Stomach smooth muscle (tissue), 2 donors: ENCODE data around the gene CYP46A1.

Experiments
- H3K27ac ChIP-seq: one replicate; pipeline ENCODE4 v1.7.0; 2013; ENCODE audit warnings: mild to moderate bottlenecking, low read length, inconsistent platforms
- H3K27me3 ChIP-seq, 2 donors: one replicate each; pipeline ENCODE4 v1.7.0; 2013; ENCODE audit warnings: low read length in 2 of 2; ENCODE audit not compliant: insufficient read depth in 2 of 2, control insufficient read depth in 1 of 2
- H3K36me3 ChIP-seq, 2 donors: one replicate each; pipeline ENCODE4 v1.7.0; 2013; ENCODE audit warnings: low read length in 2 of 2; ENCODE audit not compliant: control insufficient read depth in 2 of 2, insufficient read depth in 2 of 2
- H3K4me1 ChIP-seq: one replicate; pipeline ENCODE4 v1.7.0; 2013; ENCODE audit warnings: low read length; ENCODE audit not compliant: control insufficient read depth, insufficient read depth
- H3K4me3 ChIP-seq, 2 donors: one replicate each; pipeline ENCODE4 v1.7.0; 2013; ENCODE audit warnings: low read length in 2 of 2
- H3K9ac ChIP-seq, 2 donors: one replicate each; pipeline ENCODE4 v1.7.0; 2013; ENCODE audit warnings: low read length in 2 of 2, mild to moderate bottlenecking in 1 of 2
- H3K9me3 ChIP-seq, 2 donors: one replicate each; pipeline ENCODE4 v1.7.0; 2013; ENCODE audit warnings: low read length in 2 of 2; ENCODE audit not compliant: control insufficient read depth in 2 of 2
- donor health status: healthy.
- donor health status: Pancreatic carcinoma.

Gene CYP46A1

DNA sequence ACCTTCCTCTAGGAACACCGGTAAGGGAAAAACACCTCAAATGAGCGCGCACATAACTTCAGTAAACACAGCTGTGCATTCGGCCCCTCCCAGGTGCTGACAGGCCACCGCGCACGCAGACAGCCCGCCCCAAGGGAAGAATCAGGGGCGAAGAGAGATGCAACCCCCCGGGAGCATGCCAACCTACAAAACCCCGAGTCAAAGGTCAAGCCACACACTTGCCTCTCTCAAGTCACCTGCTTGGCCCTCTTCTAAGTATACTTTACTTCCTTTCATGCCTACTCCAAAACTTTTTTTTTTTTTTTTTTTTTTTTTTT lies 2.3 kb upstream of the CYP46A1 start:
- Histone ChIP-seq H3K27me3 (peaks cover 2 to 3% of the 10 kb centered on the region in 2 donors), H3K9me3 (peaks cover 3 to 14% of the 10 kb centered on the region in 2 donors), H3K4me3 (no peak overlapping the region), H3K27ac (no peak overlapping the region), H3K4me1 (peaks cover 15% of the 10 kb centered on the region), H3K36me3 (no peaks in the 10 kb centered on the region), H3K9ac (no peak overlapping the region)

- Histone ChIP-seq H3K36me3 (no peaks in the 10 kb centered on the region), H3K9ac (peak overlapping the region; percentile 79), H3K4me3 (peak overlapping the region; percentile 87 to 88)
These were observed 1.1 kb upstream of the CYP46A1 start for GRCh38 chr14:99682809-99683618.

GRCh38 chr14:99684410-99684934 lies 374 bp downstream of the CYP46A1 start:
- H3K36me3 ChIP-seq: no peaks in the 10 kb centered on the region
- peak overlapping the region; percentile 46 to 70 for H3K4me3 ChIP-seq
- peaks cover 15% of the 10 kb centered on the region for H3K4me1 ChIP-seq
- peaks cover 0 to 2% of the 10 kb centered on the region in 2 donors for H3K27me3 ChIP-seq
- H3K9ac ChIP-seq: peak overlapping the region in 1 of 2 donors; percentile 59
- no peaks in the 10 kb centered on the region for H3K9me3 ChIP-seq
- no peak overlapping the region for H3K27ac ChIP-seq

More at GRCh38 chr14:99682809-99683618, 1.1 kb upstream of the CYP46A1 start:
- peaks cover 3 to 10% of the 10 kb centered on the region in 2 donors for H3K9me3 ChIP-seq
- peak overlapping the region; percentile 91 for H3K27ac ChIP-seq
- H3K4me1 ChIP-seq: peaks cover 15% of the 10 kb centered on the region
- peaks cover 0 to 2% of the 10 kb centered on the region in 2 donors for H3K27me3 ChIP-seq

- peaks cover 15% of the 10 kb centered on the region for H3K4me1 ChIP-seq
These were observed 1.1 kb downstream of the CYP46A1 start for GRCh38 chr14:99685151-99685591.

DNA sequence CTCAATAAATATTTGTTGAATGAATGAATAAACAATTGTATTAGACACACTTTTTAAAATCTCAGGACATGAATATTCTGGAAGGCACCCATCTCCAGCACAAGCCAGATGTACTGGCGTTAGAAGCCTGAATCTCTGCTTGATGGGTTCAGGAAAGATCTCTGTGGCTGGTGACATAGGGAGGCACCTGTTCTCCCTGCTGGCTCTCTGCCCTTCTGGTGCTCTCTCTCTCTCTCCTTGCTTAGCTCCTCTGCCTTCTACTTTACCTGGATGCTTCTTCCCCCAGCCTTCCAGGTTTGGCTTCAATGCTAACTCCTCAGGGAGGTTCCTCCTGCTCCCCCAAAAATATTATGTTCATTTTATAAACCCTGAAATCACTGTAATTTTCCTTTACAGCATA lies 1.5 kb downstream of the CYP46A1 start:
- Histone ChIP-seq H3K9ac (no peak overlapping the region), H3K4me1 (peaks cover 15% of the 10 kb centered on the region), H3K27me3 (peaks cover 0 to 2% of the 10 kb centered on the region in 2 donors), H3K36me3 (no peaks in the 10 kb centered on the region), H3K9me3 (no peaks in the 10 kb centered on the region), H3K4me3 (no peak overlapping the region), H3K27ac (no peak overlapping the region)

More at GRCh38 chr14:99685151-99685591, 1.1 kb downstream of the CYP46A1 start:
- Histone ChIP-seq H3K4me3 (no peak overlapping the region), H3K9ac (no peak overlapping the region), H3K27me3 (peaks cover 0 to 2% of the 10 kb centered on the region in 2 donors), H3K27ac (no peak overlapping the region), H3K9me3 (no peaks in the 10 kb centered on the region), H3K36me3 (no peaks in the 10 kb centered on the region)

GRCh38 chr14:99686557-99687283 lies 2.6 kb downstream of the CYP46A1 start:
- no peak overlapping the region for H3K9ac ChIP-seq
- H3K36me3 ChIP-seq: no peaks in the 10 kb centered on the region
- peaks cover 15% of the 10 kb centered on the region for H3K4me1 ChIP-seq
- H3K4me3 ChIP-seq: no peak overlapping the region
- H3K9me3 ChIP-seq: no peaks in the 10 kb centered on the region
- H3K27ac ChIP-seq: no peak overlapping the region
- H3K27me3 ChIP-seq: no peaks in the 10 kb centered on the region

DNA sequence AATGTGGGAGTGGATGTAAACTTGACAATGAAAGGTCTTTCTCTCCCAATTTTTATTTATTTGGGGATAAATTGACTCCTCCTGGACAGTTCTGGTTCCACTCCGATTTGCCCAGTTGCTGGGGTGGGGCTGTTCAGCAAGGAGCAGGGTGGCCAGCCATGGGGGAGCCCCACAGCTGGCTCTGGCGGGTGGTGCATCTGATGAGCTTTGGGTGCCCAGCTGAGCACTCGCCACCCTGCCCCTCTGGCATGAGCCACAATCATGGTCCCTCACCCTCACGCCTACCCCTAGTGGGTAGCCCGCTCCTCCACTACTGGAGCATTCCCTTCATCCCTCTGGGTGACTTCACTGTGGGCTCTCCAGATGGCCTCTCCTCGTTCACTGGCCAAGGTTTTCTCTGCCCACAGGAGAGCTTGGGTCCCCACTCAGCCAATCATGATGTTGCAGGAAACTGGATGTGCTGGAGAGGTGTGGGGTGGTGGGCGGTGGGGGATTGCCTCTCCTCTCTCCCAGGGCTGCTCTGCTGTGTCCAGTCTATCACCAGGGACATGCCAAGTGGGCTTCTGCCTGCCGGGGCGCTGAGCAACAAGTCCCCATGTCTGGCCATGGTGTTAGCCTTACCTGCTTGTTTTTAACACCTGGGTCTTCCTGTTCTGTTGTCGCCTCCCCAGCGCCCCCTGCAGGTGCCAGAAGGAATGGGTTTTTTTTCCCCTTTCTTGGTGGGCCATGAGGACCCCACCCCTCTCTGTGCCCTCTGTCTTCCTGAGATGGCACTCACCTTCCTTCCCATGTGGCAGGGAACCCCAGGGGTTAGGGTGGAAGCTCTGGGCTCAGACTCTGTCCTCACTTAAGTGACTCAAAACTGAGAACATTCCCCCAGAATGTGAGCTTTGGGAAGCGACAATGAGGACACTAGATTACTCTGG lies 3.4 kb downstream of the CYP46A1 start:
- no peak overlapping the region for H3K9ac ChIP-seq
- H3K27ac ChIP-seq: no peak overlapping the region
- H3K4me3 ChIP-seq: no peak overlapping the region
- no peaks in the 10 kb centered on the region for H3K9me3 ChIP-seq
- H3K36me3 ChIP-seq: no peaks in the 10 kb centered on the region
- H3K27me3 ChIP-seq: no peaks in the 10 kb centered on the region
- peaks cover 15% of the 10 kb centered on the region for H3K4me1 ChIP-seq

DNA sequence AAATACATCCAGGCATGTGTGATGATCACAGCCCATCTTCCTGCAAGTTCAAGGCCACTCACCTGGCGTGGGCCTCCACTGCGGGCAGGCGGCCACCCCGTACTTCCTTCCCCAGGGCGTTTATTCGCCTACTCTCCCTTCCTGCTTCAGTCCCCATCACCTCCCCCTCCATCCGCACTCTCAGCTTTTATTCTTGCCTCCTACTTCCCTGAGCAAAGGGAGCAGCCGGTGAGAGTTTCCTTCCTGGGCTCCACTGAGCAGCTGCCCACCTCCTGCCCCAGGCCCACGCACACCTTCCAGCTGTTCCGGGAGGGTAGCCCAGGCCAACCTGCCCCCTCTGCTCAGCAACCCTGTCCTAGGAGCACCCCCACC lies 4.1 kb downstream of the CYP46A1 start:
- Histone ChIP-seq H3K27ac (no peak overlapping the region), H3K4me3 (no peak overlapping the region), H3K36me3 (no peaks in the 10 kb centered on the region), H3K4me1 (peaks cover 10% of the 10 kb centered on the region), H3K27me3 (no peaks in the 10 kb centered on the region), H3K9ac (no peak overlapping the region), H3K9me3 (no peaks in the 10 kb centered on the region)

- no peaks in the 10 kb centered on the region for H3K9me3 ChIP-seq
- peaks cover 7% of the 10 kb centered on the region for H3K4me1 ChIP-seq
- no peak overlapping the region for H3K4me3 ChIP-seq
- no peak overlapping the region for H3K27ac ChIP-seq
- H3K36me3 ChIP-seq: no peaks in the 10 kb centered on the region
- H3K9ac ChIP-seq: no peak overlapping the region
- no peaks in the 10 kb centered on the region for H3K27me3 ChIP-seq
These were observed 4.5 kb downstream of the CYP46A1 start for GRCh38 chr14:99688629-99689028.
